A204.1 (cell line): Measurements from ENCODE around the gene ABCC5.
A peak's percentile ranks its signal among the peaks of the same experiment; 100 is the strongest.
"Not testable (repeated sequence)": the region's sequence is repeated elsewhere in the genome, so short reads cannot be mapped to it uniquely, and the experiment has no call there.

ENCODE experiments used
- FAIRE-seq: peaks from 2 replicates; lab custom pipeline; 2012; peaks lifted over from hg19 to GRCh38; lab: Jason Lieb, UNC

ABCC5 gene

DNA sequence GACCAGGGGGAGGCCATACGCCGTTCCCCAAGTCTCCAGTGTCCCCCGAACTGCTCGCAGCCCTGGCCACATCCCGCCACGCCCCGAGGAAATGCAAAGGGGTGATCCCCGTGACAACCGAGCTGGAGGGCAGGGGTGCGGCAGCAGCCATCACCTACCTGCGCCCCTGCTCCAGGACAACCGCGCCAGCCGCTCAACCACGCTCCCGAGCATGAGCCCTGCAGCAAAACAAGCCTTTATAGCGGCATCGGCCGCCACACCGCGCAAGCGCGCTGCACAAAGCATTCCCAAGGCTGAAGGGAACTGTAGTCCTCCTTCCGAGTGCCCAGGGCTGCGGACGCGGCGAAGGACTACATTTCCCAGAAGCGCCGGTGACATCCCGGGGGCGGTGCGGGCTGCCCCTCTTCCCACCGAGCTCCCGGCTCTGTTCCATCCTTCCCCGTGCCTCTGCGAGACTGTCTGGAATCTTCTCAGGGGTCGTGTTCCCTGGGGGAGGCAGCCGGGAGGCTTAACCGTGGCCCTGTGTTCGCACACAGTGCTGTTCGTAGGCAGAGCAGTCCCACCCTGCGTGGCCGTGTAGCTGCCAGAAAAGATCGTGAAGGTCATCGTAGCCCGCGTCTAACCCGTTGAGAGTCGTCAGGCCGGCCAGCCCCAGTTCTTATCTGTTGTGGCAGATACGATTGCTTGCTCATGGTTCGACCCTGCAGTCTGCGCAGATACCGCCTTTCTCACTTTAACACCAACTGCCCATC lies at the start of gene ABCC5:
ABCC5 (minus strand) TSS at position 213 of the 752 bp plus-strand sequence. CDS start 3,492 bp downstream, outside the sequence.
- peak; percentile 57 for FAIRE-seq

DNA sequence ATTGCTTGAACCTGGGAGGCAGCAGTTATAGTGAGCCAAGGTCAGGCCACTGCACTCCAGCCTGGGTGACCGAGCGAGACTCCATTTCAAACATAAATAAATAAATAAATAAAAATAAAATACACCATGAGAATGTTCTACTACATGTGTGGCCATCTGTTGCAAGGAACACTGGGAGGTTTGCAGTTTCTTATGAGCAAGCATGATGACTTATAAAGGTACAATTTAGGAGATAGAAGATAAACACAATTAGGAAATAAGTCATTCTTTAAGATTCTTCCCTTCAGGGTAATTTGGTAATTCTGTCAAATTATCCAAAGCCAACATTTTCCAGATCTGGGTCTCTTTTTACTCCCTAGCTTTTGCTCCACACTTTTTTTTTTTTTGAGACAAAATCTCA lies 48.5 kb upstream of the ABCC5 start:
- FAIRE-seq = no peak

DNA sequence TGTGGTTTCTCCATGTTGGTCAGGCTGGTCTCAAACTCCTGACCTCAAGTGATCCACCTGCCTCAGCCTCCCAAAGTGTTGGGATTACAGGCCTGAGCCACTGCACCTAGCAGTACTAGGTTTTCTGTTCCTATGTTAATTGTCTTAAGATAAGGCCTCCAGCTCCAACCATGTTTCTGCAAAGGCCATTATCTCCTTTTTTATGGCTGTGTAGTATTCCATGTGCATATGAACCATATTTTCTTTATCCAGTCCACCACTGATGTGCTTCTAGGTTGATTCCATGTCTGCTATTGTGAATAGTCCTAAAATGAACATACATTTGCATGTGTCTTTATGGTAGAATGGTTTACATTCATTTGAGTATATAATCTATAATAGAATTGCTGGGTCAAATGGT lies 45.0 kb upstream of the ABCC5 start:
- no peak for FAIRE-seq

- no peak for FAIRE-seq
Measured at GRCh38 chr3:184059424-184059823, 41.7 kb upstream of the ABCC5 start.

GRCh38 chr3:184058029-184058428 lies 40.3 kb upstream of the ABCC5 start:
- FAIRE-seq = no peak

GRCh38 chr3:184052767-184053166 lies 35.1 kb upstream of the ABCC5 start, which contains the start of gene HTR3C:
Gene HTR3C (plus strand): TSS chr3:184053047. CDS start chr3:184053081, 34 bp downstream.
- FAIRE-seq = no peak

GRCh38 chr3:184050217-184050847 lies 32.6 kb upstream of the ABCC5 start:
- FAIRE-seq = no peak

GRCh38 chr3:184045995-184046394 lies 28.3 kb upstream of the ABCC5 start:
- no peak for FAIRE-seq

DNA sequence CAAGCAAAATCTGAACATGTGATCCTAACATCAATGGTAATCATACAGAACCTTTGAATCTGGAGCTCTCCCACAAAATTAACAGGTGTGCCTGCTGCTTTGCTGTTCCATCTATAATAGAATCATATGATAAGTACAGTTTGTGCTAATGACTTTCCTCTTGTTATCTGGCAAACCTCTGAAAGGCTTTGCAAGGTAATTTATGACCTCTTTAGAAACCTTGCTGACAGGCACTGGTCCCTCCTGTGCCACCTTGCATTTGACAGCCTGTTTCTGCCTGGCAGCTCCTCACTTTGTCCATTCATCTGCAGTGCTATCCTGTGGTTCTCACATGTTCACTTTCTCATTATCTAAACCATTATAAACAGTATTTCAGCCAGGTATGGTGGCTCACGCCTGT lies 24.9 kb upstream of the ABCC5 start:
- no peak for FAIRE-seq

DNA sequence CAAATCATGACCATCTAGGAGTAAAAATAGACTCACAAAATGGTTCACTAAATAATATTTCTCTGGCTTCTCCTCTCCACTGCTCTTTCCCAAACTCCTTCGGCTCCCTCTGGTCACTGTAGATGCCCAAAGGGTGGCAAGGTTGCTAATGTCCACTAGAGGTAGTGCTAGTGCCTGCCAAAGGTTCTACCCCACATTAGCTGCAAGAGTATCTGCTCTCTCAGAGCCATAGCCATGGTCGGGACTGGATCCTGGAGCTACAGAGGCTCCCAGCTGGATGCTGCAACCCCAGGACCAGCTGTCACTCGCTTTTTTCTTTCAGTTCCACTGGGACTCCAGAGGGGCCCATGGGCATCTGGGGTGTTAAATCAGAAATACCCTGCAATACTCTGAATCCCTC lies 22.3 kb upstream of the ABCC5 start:
- no peak for FAIRE-seq

DNA sequence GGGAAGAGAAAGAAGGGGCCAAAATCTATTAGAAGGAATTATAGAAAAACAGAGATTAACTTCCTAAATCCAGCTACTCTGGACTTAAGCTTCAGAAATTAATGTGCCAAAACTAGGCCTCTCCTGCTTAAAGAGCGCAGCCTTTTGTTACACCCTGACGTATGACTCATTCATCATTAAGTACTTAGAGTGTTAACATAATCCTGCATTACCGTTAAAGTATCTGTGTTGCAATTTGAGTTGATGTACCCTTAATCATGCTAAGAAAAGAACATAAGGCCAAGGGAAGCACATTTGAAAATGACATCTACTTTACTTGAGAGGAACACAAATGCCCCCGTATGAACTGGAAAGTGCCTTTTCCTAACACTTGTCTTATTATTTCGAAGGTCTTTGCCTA lies 21.7 kb upstream of the ABCC5 start:
- FAIRE-seq = no peak

GRCh38 chr3:184038307-184038706 lies 20.6 kb upstream of the ABCC5 start:
- FAIRE-seq = not testable (repeated sequence)

DNA sequence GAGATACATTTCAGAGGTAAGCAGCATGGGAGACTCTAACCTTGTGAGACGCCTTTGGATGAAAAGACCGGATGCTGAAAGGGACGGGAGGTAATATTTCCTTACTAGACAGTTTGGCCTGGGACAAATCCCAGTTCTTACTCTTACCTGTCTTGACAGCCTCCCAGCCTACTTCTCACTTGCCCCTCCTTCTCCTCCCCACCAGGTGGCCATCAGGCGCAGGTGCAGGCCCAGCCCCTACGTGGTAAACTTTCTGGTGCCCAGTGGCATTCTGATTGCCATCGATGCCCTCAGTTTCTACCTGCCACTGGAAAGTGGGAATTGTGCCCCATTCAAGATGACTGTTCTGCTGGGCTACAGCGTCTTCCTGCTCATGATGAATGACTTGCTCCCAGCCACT lies 20.1 kb upstream of the ABCC5 start:
- FAIRE-seq = no peak

- FAIRE-seq = no peak
Measured at GRCh38 chr3:184031187-184031792, 13.6 kb upstream of the ABCC5 start, which contains the start of gene HTR3D. Gene HTR3D (plus strand): TSS chr3:184031742. CDS start chr3:184031742, 0 bp downstream.

- no peak for FAIRE-seq
Measured at GRCh38 chr3:184030536-184030935, 12.9 kb upstream of the ABCC5 start.

GRCh38 chr3:184029443-184029842 lies 11.8 kb upstream of the ABCC5 start:
- no peak for FAIRE-seq

DNA sequence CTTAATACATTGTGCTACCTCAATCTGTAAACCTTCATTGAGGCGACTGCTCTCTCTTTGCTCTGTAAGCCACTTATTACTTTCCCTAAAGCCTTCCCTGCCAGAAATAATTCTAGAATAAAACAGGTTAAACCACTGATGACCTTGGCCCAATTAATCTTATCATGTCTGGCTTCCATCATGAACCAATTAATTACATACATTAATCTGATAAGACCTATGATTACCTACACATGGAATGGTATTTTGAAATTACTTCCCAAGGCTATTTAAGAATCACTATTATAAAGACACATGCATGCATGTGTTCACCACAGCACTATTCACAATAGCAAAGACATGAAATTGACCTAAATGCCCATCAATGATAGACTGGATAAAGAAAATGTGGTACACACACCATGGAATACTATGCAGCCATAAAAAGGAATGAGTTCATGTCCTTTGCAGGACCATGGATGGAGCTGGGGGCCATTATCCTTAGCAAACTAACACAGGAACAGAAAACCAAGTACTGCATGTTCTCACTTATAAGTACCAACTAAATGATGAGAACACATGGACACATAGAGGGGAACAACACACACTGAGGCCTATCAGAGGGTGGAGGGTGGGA lies 10.7 kb upstream of the ABCC5 start:
- not testable (repeated sequence) for FAIRE-seq

GRCh38 chr3:184025256-184025655 lies 7.6 kb upstream of the ABCC5 start:
- FAIRE-seq = not testable (repeated sequence)

DNA sequence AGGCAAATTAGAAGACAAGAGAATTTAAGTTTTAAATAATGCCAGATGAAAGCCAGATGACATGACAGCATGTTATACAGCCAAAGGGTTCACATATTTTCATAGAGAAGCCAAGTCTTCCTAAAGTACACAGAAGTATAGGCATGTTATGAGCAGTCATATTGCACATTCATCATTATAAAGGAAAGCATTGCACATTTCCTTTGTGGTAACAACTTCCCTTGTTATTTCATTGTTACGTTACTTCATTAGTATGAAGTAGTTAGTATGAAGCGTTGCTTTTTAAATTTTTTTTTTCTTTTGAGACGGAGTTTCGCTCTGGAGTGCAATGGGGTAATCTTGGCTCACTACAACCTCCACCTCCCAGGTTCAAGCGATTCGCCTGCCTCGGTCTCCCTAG lies 4.6 kb upstream of the ABCC5 start:
- no peak for FAIRE-seq

- no peak for FAIRE-seq
Measured at GRCh38 chr3:184018424-184018973, 815 bp upstream of the ABCC5 start.

DNA sequence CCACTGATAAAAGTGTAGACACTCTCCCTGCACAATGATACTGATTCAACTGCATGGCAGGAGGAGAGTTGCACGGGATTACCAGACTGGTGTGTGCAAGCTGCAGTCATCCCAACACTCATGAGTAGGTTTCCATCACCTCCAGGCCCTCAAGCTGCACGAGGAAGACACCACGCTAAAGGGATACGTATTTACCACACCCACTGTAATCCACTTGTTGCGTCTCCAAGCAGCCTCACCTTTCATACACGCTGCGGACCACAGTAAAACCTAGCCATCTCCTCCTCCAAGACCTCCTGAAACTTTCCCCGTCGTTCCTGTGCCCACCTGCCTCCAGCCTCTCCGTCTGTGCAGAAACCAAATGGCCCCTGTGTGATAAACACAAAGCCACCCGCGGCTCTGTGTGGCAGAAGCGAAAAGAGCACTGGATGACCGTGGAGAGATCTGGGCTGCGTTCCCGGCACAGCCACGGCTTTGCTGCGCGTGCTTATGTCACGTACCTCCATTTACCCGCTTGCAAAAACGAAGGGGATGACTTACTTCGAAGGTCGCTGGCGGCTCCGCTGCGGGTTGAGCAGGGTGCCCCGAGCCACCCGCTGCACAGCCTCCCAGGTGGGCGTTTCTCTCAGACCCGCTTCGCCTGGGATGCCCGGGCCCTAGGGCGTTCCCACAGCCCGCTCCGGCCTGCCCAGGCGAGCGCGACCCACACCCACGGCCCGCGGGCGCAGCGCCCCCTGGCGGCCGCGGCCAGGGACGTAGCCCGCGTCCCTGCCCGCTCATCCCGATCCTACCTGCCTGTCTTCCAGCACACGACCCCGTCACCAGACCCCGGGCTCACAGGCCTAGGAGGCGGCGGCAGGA lies 643 bp downstream of the ABCC5 start:
- no peak for FAIRE-seq

- FAIRE-seq = no peak
Measured at GRCh38 chr3:184016169-184016570, 1.5 kb downstream of the ABCC5 start.
